ENCODE data around the gene ZC3H15. TPM values are rescaled to one million over a fixed set of nuclear protein-coding genes. Genes with fewer than 3 reads are reported as not detected.
"Not testable (repeated sequence)": the region's sequence is repeated elsewhere in the genome, so short reads cannot be mapped to it uniquely, and the experiment has no call there.

Gene ZC3H15
- total RNA-seq, 1 experiment from 2014 or later = 60.9 TPM

DNA sequence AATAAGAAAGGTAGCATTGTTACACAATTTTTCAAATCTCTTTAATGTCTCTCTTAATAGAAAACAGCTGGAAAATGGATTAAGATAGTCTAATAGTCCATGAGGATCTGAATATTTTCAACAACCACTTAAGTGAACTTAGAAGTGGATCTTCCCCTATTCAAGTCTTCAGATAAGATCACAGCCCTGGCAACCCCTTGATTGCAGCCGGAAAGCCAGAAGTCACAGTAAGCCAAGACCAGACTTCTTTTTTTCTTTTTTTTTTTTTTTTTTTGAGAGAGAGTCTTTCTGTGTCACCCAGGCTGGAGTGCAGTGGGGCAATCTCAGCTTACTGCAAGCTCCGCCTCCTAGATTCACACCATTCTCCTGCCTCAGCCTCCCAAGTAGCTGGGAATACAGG, 18.6 kb upstream of the ZC3H15 start:
- H3K9me3 Mint-ChIP-seq = peaks cover 17% of the 10 kb centered on the region
- TF ChIP-seq ZNF121 (CRISPR knock-in tag; IDR thresholded peaks at IDR 0.05) = no peak
- TF ChIP-seq SMAD4 (CRISPR knock-in tag; IDR thresholded peaks at IDR 0.05) = no peak
- TF ChIP-seq ZNF396 (CRISPR knock-in tag; IDR thresholded peaks at IDR 0.05; ENCODE audit: borderline replicate concordance) = no peak
- no peak for TF ChIP-seq NR3C1 (CRISPR knock-in tag; conservative IDR thresholded peaks at IDR 0.05; ENCODE audit: low read depth)
- TF ChIP-seq, protein P1, sequence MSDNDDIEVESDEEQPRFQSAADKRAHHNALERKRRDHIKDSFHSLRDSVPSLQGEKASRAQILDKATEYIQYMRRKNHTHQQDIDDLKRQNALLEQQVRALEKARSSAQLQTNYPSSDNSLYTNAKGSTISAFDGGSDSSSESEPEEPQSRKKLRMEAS (CRISPR knock-in tag; IDR thresholded peaks at IDR 0.05) = no peak
- TF ChIP-seq, protein P2, sequence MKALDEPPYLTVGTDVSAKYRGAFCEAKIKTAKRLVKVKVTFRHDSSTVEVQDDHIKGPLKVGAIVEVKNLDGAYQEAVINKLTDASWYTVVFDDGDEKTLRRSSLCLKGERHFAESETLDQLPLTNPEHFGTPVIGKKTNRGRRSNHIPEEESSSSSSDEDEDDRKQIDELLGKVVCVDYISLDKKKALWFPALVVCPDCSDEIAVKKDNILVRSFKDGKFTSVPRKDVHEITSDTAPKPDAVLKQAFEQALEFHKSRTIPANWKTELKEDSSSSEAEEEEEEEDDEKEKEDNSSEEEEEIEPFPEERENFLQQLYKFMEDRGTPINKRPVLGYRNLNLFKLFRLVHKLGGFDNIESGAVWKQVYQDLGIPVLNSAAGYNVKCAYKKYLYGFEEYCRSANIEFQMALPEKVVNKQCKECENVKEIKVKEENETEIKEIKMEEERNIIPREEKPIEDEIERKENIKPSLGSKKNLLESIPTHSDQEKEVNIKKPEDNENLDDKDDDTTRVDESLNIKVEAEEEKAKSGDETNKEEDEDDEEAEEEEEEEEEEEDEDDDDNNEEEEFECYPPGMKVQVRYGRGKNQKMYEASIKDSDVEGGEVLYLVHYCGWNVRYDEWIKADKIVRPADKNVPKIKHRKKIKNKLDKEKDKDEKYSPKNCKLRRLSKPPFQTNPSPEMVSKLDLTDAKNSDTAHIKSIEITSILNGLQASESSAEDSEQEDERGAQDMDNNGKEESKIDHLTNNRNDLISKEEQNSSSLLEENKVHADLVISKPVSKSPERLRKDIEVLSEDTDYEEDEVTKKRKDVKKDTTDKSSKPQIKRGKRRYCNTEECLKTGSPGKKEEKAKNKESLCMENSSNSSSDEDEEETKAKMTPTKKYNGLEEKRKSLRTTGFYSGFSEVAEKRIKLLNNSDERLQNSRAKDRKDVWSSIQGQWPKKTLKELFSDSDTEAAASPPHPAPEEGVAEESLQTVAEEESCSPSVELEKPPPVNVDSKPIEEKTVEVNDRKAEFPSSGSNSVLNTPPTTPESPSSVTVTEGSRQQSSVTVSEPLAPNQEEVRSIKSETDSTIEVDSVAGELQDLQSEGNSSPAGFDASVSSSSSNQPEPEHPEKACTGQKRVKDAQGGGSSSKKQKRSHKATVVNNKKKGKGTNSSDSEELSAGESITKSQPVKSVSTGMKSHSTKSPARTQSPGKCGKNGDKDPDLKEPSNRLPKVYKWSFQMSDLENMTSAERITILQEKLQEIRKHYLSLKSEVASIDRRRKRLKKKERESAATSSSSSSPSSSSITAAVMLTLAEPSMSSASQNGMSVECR (CRISPR knock-in tag; IDR thresholded peaks at IDR 0.05; ENCODE audit: borderline replicate concordance) = no peak
- no peak for TF ChIP-seq ATF1 (CRISPR knock-in tag; IDR thresholded peaks at IDR 0.05)
- TF ChIP-seq GRHL2 (CRISPR knock-in tag; IDR thresholded peaks at IDR 0.05; ENCODE audit: insufficient replicate concordance, severe bottlenecking) = no peak
- no peak for TF ChIP-seq ZBTB21 (CRISPR knock-in tag; IDR thresholded peaks at IDR 0.05; ENCODE audit: borderline replicate concordance)
- TF ChIP-seq NFYB (CRISPR knock-in tag; conservative IDR thresholded peaks at IDR 0.05; ENCODE audit: low read depth) = no peak
- no peaks in the 10 kb centered on the region; the same call in 1 of the 2 replicates for H3K4me1 Mint-ChIP-seq
- peaks cover 14% of the 10 kb centered on the region for H3K36me3 Mint-ChIP-seq
- ChIA-PET POLR2A (interaction anchor here (0.7 kb wide), 1 partner anchor 802 kb away, joined by 8 read pairs; no protein-coding TSS in a partner anchor), CTCF (no interaction called here)
- no peak for DNase-seq (ENCODE audit: low spot score)
- no peak for ATAC-seq
- 0 out of 2 replicates have a peak, but pooled peaks cover 4% of the 10 kb centered on the region for H3K27me3 Mint-ChIP-seq (ENCODE audit: low read depth)
- H3K27ac Mint-ChIP-seq = no peak overlapping the region
- no peak overlapping the region for H3K4me3 Mint-ChIP-seq

DNA sequence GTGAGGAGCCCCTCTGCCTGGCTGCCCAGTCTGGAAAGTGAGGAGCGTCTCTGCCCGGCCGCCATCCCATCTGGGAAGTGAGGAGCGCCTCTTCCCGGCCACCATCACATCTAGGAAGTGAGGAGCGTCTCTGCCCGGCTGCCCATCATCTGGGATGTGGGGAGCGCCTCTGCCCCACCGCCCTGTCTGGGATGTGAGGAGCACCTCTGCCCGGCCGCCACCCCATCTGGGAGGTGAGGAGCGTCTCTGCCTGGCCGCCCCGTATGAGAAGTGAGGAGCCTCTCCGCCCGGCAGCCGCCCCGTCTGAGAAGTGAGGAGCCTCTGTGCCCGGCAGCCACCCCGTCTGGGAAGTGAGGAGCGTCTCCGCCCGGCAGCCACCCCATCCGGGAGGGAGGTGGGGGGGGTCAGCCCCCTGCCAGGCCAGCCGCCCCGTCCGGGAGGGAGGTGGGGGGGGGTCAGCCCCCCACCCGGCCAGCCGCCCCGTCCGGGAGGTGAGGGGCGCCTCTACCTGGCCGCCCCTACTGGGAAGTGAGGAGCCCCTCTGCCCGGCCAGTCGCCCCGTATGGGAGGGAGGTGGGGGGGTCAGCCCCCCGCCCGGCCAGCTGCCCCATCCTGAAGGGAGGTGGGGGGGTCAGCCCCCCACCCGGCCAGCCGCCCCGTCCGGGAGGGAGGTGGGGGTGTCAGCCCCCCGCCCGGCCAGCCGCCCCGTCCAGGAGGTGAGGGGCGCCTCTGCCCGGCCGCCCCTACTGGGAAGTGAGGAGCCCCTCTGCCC, 13.2 kb upstream of the ZC3H15 start:
- Mint-ChIP-seq H3K36me3 (peaks cover 25% of the 10 kb centered on the region), H3K9me3 (peaks cover 27% of the 10 kb centered on the region)
- POLR2A ChIA-PET; H3K27ac Mint-ChIP-seq; H3K27me3 Mint-ChIP-seq (ENCODE audit: low read depth); DNase-seq (ENCODE audit: low spot score); CTCF ChIA-PET; H3K4me1 Mint-ChIP-seq; ATAC-seq; H3K4me3 Mint-ChIP-seq: not testable (repeated sequence)

DNA sequence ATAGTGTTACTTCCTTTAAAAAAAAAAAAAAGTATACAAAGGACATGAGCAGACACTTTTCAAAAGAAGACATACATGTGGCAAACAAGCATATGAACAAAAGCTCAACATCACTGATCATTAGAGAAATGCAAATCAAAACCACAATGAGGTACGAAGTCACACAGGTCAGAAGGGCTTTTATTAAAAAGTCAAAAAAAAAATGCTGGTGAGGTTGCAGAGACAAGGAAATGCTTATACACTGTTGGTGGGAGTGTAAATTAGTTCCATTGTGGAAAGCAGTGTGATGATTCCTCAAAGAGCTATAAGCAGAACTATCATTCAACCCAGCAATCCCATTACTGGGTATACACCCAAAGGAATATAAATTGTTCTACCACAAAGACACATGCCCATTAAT, 11.8 kb upstream of the ZC3H15 start:
- H3K27ac Mint-ChIP-seq; DNase-seq (ENCODE audit: low spot score); H3K4me1 Mint-ChIP-seq; H3K4me3 Mint-ChIP-seq; H3K27me3 Mint-ChIP-seq (ENCODE audit: low read depth); ATAC-seq; POLR2A ChIA-PET: not testable (repeated sequence)
- Mint-ChIP-seq H3K9me3 (peaks cover 26% of the 10 kb centered on the region), H3K36me3 (peaks cover 25% of the 10 kb centered on the region)
- CTCF ChIA-PET = interaction anchor here (0.6 kb wide), 1 partner anchor 164 kb away, joined by 3 read pairs; no protein-coding TSS in a partner anchor

DNA sequence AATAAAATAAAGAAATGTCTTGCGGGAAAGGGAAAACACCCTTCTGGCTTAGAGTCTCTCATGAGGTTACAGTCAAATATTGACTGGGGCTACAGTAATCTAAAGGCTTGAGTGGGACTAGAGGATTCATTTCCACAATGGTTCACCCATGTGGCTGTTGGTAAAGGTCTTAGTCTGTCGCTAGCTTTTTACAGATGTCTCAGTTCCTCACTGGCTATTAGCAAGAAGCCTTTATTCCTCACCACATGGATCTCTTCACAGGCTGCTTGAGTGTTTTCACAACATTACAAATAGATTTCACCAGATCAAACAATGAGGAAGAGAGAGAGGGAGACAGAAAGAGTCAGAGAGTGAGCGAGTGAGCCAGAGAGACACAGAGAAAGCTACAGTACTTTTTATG, 8.3 kb upstream of the ZC3H15 start:
- ChIA-PET POLR2A (no interaction called here), CTCF (interaction anchor here (0.5 kb wide), 1 partner anchor 849 kb away, joined by 3 read pairs; no protein-coding TSS in a partner anchor)
- peaks cover 8% of the 10 kb centered on the region for H3K36me3 Mint-ChIP-seq
- TF ChIP-seq, protein P3, sequence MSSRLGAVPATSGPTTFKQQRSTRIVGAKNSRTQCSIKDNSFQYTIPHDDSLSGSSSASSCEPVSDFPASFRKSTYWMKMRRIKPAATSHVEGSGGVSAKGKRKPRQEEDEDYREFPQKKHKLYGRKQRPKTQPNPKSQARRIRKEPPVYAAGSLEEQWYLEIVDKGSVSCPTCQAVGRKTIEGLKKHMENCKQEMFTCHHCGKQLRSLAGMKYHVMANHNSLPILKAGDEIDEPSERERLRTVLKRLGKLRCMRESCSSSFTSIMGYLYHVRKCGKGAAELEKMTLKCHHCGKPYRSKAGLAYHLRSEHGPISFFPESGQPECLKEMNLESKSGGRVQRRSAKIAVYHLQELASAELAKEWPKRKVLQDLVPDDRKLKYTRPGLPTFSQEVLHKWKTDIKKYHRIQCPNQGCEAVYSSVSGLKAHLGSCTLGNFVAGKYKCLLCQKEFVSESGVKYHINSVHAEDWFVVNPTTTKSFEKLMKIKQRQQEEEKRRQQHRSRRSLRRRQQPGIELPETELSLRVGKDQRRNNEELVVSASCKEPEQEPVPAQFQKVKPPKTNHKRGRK (CRISPR knock-in tag; IDR thresholded peaks at IDR 0.05; ENCODE audit: borderline replicate concordance) = no peak
- TF ChIP-seq, protein P4, sequence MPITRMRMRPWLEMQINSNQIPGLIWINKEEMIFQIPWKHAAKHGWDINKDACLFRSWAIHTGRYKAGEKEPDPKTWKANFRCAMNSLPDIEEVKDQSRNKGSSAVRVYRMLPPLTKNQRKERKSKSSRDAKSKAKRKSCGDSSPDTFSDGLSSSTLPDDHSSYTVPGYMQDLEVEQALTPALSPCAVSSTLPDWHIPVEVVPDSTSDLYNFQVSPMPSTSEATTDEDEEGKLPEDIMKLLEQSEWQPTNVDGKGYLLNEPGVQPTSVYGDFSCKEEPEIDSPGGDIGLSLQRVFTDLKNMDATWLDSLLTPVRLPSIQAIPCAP (CRISPR knock-in tag; IDR thresholded peaks at IDR 0.05) = no peak
- TF ChIP-seq ZNF423 (CRISPR knock-in tag; IDR thresholded peaks at IDR 0.05) (no peak), KAT7 (CRISPR knock-in tag; IDR thresholded peaks at IDR 0.05; ENCODE audit: borderline replicate concordance) (no peak), HMGA2 (CRISPR knock-in tag; IDR thresholded peaks at IDR 0.05) (peak; percentile 18; the same call in 1 of the 2 replicates)
- TF ChIP-seq, protein P5, sequence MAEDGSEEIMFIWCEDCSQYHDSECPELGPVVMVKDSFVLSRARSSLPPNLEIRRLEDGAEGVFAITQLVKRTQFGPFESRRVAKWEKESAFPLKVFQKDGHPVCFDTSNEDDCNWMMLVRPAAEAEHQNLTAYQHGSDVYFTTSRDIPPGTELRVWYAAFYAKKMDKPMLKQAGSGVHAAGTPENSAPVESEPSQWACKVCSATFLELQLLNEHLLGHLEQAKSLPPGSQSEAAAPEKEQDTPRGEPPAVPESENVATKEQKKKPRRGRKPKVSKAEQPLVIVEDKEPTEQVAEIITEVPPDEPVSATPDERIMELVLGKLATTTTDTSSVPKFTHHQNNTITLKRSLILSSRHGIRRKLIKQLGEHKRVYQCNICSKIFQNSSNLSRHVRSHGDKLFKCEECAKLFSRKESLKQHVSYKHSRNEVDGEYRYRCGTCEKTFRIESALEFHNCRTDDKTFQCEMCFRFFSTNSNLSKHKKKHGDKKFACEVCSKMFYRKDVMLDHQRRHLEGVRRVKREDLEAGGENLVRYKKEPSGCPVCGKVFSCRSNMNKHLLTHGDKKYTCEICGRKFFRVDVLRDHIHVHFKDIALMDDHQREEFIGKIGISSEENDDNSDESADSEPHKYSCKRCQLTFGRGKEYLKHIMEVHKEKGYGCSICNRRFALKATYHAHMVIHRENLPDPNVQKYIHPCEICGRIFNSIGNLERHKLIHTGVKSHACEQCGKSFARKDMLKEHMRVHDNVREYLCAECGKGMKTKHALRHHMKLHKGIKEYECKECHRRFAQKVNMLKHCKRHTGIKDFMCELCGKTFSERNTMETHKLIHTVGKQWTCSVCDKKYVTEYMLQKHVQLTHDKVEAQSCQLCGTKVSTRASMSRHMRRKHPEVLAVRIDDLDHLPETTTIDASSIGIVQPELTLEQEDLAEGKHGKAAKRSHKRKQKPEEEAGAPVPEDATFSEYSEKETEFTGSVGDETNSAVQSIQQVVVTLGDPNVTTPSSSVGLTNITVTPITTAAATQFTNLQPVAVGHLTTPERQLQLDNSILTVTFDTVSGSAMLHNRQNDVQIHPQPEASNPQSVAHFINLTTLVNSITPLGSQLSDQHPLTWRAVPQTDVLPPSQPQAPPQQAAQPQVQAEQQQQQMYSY (CRISPR knock-in tag; IDR thresholded peaks at IDR 0.05) = no peak
- H3K27ac Mint-ChIP-seq = no peak overlapping the region
- peaks cover 12% of the 10 kb centered on the region for H3K9me3 Mint-ChIP-seq
- H3K27me3 Mint-ChIP-seq (ENCODE audit: low read depth) = no peaks in the 10 kb centered on the region
- no peak for ATAC-seq
- no peak overlapping the region for H3K4me3 Mint-ChIP-seq
- H3K4me1 Mint-ChIP-seq = no peaks in the 10 kb centered on the region
- DNase-seq (ENCODE audit: low spot score) = no peak
